K562 (cell line): ENCODE results near the gene ASPG. TPM values are rescaled to one million over a fixed set of nuclear protein-coding genes. Genes with fewer than 3 reads are reported as not detected.

Experiments
- ZKSCAN1 ChIP-seq: fragments of 150-350 bp; IDR thresholded peaks from 2 replicates; pipeline ENCODE4 v1.6.1; 2016; ENCODE audit warnings: low read depth, low read length
- ZNF175 ChIP-seq: fragments of 200-800 bp; sonication (Bioruptor generic); IDR thresholded peaks from 2 replicates; pipeline ENCODE4 v1.6.1; 2016; ENCODE audit warnings: low read depth, mild to moderate bottlenecking, missing genetic modification characterization, missing compliant biosample characterization
- ZZZ3 ChIP-seq: fragments of 450-650 bp; IDR thresholded peaks from 2 replicates; pipeline ENCODE4 v1.6.1; 2016; ENCODE audit warnings: antibody characterized with exemption, mild to moderate bottlenecking, moderate library complexity
- polyA plus RNA-seq, 8 experiments: library from polyadenylated mRNA; depleted of rRNA in 4 of 8; stranded (reverse) in 5 of 8; unstranded in 3 of 8; fragments of >200 nt; fragmentation: Nextera tagmentation in 2 of 8; fragmentation: Illumina TruSeq in 1 of 8; extraction: Ambion mirVana in 2 of 8; extraction: Trizol in 1 of 8; gene quantifications; 2 replicates each; pipeline versions ENCODE4 v1.2.1 to v1.2.3, GENCODE V29; 2011 to 2014; ENCODE audit warnings: inconsistent platforms in 1 of 8, missing spikeins in 1 of 8
- total RNA-seq, 7 experiments: library from RNA; depleted of rRNA in 6 of 7; stranded (reverse); fragments of >200 nt in 6 of 7; fragmentation: Illumina TruSeq in 2 of 7; extraction: Trizol in 2 of 7; gene quantifications; 2 replicates each; pipeline versions ENCODE4 v1.2.1 to v1.2.3, GENCODE V29; 2011 to 2021; ENCODE audit warnings: low replicate concordance in 1 of 7
- TF ChIP-seq, protein P1 (sequence below): fragments of 450-650 bp; IDR thresholded peaks from 2 replicates; pipeline ENCODE4 v1.7.0; 2016; ENCODE audit warnings: borderline replicate concordance
- TF ChIP-seq, protein P2 (sequence below): fragments of 450-650 bp; IDR thresholded peaks from one replicate; pipeline ENCODE4 v1.6.1; 2018; ENCODE audit warnings: mild to moderate bottlenecking, moderate library complexity; ENCODE audit not compliant: partially characterized antibody
- TF ChIP-seq, protein P3 (sequence below): sonication (generic); formaldehyde crosslinking; IDR thresholded peaks from 2 replicates; pipeline ENCODE4 v1.5.0; 2020; ENCODE audit warnings: missing genetic modification reagents
- TF ChIP-seq, protein P4 (sequence below), 2 experiments: IDR thresholded peaks; 2 replicates each; pipeline ENCODE4 v1.6.1; 2011; ENCODE audit warnings: borderline replicate concordance in 1 of 2, control low read depth in 1 of 2, low read depth in 1 of 2, low read length in 1 of 2, mild to moderate bottlenecking in 1 of 2, mixed read lengths in 1 of 2, moderate library complexity in 1 of 2; ENCODE audit not compliant: insufficient read depth in 1 of 2, insufficient read length in 1 of 2, poor library complexity in 1 of 2, severe bottlenecking in 1 of 2; ENCODE audit errors: extremely low read depth in 1 of 2

The ASPG gene
- total and polyA plus RNA-seq, 9 of the 15 experiments (the other 6 are each of a cell fraction or from before 2014, with no cell fraction given): 0.18 TPM; not detected in 8

DNA sequence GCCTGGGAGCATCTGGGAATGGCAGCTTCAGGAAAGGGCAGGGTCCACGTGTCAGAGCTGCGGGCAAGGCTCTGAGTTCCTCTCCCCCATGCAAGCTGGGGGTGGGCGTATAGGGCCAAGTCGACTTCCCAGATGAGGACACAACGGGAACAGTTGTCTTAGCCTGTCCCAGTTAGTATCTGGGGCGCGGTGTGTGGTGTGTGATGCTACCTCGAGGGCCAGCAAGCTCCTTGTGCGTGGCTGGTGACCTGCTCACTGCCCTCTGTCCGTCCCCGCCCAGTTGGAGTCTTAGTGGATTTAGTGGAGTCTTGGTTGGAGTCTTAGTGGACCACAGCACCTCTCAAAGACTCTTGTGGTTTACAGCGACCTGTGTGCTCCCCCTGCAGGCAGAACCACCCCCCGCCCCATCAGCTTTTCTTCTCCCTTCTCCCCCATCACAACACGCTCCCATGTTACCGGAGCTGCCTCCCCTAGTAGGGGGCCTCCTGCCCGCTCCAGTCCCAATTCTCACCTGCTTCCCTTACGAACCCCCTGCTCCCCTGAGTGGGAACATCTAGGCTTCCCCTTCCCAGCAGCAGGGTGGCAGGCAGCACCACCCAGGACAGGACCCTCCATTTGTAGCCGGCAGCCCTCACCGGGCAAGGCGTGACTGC, 8.7 kb downstream of the ASPG start (continued):
- TF ChIP-seq, protein P1, sequence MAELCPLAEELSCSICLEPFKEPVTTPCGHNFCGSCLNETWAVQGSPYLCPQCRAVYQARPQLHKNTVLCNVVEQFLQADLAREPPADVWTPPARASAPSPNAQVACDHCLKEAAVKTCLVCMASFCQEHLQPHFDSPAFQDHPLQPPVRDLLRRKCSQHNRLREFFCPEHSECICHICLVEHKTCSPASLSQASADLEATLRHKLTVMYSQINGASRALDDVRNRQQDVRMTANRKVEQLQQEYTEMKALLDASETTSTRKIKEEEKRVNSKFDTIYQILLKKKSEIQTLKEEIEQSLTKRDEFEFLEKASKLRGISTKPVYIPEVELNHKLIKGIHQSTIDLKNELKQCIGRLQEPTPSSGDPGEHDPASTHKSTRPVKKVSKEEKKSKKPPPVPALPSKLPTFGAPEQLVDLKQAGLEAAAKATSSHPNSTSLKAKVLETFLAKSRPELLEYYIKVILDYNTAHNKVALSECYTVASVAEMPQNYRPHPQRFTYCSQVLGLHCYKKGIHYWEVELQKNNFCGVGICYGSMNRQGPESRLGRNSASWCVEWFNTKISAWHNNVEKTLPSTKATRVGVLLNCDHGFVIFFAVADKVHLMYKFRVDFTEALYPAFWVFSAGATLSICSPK: no peak
- TF ChIP-seq, protein P2, sequence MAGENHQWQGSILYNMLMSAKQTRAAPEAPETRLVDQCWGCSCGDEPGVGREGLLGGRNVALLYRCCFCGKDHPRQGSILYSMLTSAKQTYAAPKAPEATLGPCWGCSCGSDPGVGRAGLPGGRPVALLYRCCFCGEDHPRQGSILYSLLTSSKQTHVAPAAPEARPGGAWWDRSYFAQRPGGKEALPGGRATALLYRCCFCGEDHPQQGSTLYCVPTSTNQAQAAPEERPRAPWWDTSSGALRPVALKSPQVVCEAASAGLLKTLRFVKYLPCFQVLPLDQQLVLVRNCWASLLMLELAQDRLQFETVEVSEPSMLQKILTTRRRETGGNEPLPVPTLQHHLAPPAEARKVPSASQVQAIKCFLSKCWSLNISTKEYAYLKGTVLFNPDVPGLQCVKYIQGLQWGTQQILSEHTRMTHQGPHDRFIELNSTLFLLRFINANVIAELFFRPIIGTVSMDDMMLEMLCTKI: no peak
- TF ChIP-seq, protein P3, sequence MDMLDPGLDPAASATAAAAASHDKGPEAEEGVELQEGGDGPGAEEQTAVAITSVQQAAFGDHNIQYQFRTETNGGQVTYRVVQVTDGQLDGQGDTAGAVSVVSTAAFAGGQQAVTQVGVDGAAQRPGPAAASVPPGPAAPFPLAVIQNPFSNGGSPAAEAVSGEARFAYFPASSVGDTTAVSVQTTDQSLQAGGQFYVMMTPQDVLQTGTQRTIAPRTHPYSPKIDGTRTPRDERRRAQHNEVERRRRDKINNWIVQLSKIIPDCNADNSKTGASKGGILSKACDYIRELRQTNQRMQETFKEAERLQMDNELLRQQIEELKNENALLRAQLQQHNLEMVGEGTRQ (CRISPR knock-in tag): no peak
- TF ChIP-seq ZNF175 (no peak), ZKSCAN1 (no peak), ZZZ3 (no peak)
- TF ChIP-seq, protein P4, sequence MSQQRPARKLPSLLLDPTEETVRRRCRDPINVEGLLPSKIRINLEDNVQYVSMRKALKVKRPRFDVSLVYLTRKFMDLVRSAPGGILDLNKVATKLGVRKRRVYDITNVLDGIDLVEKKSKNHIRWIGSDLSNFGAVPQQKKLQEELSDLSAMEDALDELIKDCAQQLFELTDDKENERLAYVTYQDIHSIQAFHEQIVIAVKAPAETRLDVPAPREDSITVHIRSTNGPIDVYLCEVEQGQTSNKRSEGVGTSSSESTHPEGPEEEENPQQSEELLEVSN (IDR thresholded peaks at IDR 0.05; ENCODE audit: borderline replicate concordance in 1 of 2, extremely low read depth in 1 of 2, insufficient read depth in 1 of 2, insufficient read length in 1 of 2, low read depth in 1 of 2, low read length in 1 of 2, poor library complexity in 1 of 2, severe bottlenecking in 1 of 2): no peak
